Measurements from ENCODE around the gene SMIM17. TPM values are rescaled to one million over a fixed set of nuclear protein-coding genes. Genes with fewer than 3 reads are reported as not detected.

Gene SMIM17
- total and polyA plus RNA-seq, 4 donors = 0.10 to 0.94 (median 0.27) TPM

Other genes starting within 250 kb of the SMIM17 start
- 1 to 10 TPM; 2.9 to 4.4 TPM for gene ZNF582, start 249.6 kb upstream of the SMIM17 start, total RNA-seq
- 1 to 10 TPM; 2.5 to 3.1 TPM for gene ZNF582, start 249.6 kb upstream of the SMIM17 start, polyA plus RNA-seq
- gene ZNF583, start 238.8 kb upstream of the SMIM17 start, total RNA-seq = 1 to 10 TPM; 4.7 to 9.1 TPM
- gene ZNF583, start 238.8 kb upstream of the SMIM17 start, polyA plus RNA-seq = 1 to 10 TPM; 1.3 to 2.2 TPM
- 10 to 100 TPM in 1 of 2 donors, 1 to 10 TPM in 1; 3.1 to 12.9 TPM for gene ZNF667, start 165.8 kb upstream of the SMIM17 start, total RNA-seq
- 1 to 10 TPM in 1 of 2 donors, under 1 TPM in 1; 0.69 to 1.2 TPM for gene ZNF667, start 165.8 kb upstream of the SMIM17 start, polyA plus RNA-seq
- 10 to 100 TPM in 1 of 2 donors, 1 to 10 TPM in 1; 2.4 to 14.4 TPM for gene ZNF471, start 135.3 kb upstream of the SMIM17 start, total RNA-seq
- 1 to 10 TPM; 1.3 to 2.0 TPM for gene ZNF471, start 135.3 kb upstream of the SMIM17 start, polyA plus RNA-seq
- 10 to 100 TPM in 1 of 2 donors, 1 to 10 TPM in 1; 7.0 to 12.9 TPM for gene ZFP28, start 104.2 kb upstream of the SMIM17 start, total RNA-seq
- gene ZFP28, start 104.2 kb upstream of the SMIM17 start, polyA plus RNA-seq = 1 to 10 TPM; 2.7 to 3.6 TPM
- gene ZNF470, start 75.7 kb upstream of the SMIM17 start, total RNA-seq = 1 to 10 TPM; 4.3 to 4.5 TPM
- 1 to 10 TPM; 1.2 to 2.6 TPM for gene ZNF470, start 75.7 kb upstream of the SMIM17 start, polyA plus RNA-seq
- gene ZNF71, start 47.9 kb upstream of the SMIM17 start, total RNA-seq = 1 to 10 TPM; 6.7 to 8.3 TPM
- 1 to 10 TPM; 2.5 to 4.9 TPM for gene ZNF71, start 47.9 kb upstream of the SMIM17 start, polyA plus RNA-seq
- 1 to 10 TPM; 2.6 to 3.2 TPM for gene ZNF835, start 28.6 kb downstream of the SMIM17 start, total RNA-seq
- gene ZNF835, start 28.6 kb downstream of the SMIM17 start, polyA plus RNA-seq = 1 to 10 TPM in 1 of 2 donors, under 1 TPM in 1; 0.49 to 1.2 TPM
- 10 to 100 TPM in 1 of 2 donors, 1 to 10 TPM in 1; 5.0 to 35.8 TPM for gene PEG3, start 197.6 kb downstream of the SMIM17 start, total RNA-seq
- gene PEG3, start 197.6 kb downstream of the SMIM17 start, polyA plus RNA-seq = 1 to 10 TPM in 1 of 2 donors, under 1 TPM in 1; 0.63 to 1.4 TPM
- gene ZIM2, start 197.6 kb downstream of the SMIM17 start, total RNA-seq = 1 to 10 TPM in 1 of 2 donors, under 1 TPM in 1; 0.12 to 1.6 TPM
- under 1 TPM in 1 of 2 donors, not detected in 1; 0.08 TPM for gene ZIM2, start 197.6 kb downstream of the SMIM17 start, polyA plus RNA-seq